SH-SY5Y (cell line): ENCODE results near the gene CFLAR.

Source experiments
- GATA2 ChIP-seq: IDR thresholded peaks from 2 replicates; pipeline ENCODE4 v1.6.1; 2011; ENCODE audit warnings: mild to moderate bottlenecking, low read depth, low read length
- GATA3 ChIP-seq: IDR thresholded peaks from 2 replicates; pipeline ENCODE4 v1.6.1; 2011; ENCODE audit warnings: low read depth, mild to moderate bottlenecking, low read length, moderate library complexity

DNA sequence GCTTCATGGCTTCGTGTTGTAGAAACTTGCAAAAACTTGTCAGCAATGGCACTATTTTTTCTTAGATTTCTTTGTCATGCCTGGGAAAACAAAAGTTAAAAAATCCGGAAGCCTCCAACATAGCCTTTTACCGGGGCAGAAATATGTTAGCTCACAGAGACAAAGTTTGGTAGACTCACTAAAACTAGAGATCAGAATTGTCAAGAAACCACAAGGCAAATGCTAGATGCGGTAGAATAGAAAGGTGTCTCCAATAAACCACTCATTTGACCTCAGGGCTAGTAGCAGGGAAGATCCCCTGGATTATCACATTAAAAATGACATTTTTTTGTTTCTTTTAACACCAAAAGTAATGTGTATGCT, 67.4 kb downstream of the CFLAR start:
- no peak for TF ChIP-seq GATA2
- no peak for TF ChIP-seq GATA3
